ENCODE measurements around the gene OR8B2.

- TF ChIP-seq, protein P1, sequence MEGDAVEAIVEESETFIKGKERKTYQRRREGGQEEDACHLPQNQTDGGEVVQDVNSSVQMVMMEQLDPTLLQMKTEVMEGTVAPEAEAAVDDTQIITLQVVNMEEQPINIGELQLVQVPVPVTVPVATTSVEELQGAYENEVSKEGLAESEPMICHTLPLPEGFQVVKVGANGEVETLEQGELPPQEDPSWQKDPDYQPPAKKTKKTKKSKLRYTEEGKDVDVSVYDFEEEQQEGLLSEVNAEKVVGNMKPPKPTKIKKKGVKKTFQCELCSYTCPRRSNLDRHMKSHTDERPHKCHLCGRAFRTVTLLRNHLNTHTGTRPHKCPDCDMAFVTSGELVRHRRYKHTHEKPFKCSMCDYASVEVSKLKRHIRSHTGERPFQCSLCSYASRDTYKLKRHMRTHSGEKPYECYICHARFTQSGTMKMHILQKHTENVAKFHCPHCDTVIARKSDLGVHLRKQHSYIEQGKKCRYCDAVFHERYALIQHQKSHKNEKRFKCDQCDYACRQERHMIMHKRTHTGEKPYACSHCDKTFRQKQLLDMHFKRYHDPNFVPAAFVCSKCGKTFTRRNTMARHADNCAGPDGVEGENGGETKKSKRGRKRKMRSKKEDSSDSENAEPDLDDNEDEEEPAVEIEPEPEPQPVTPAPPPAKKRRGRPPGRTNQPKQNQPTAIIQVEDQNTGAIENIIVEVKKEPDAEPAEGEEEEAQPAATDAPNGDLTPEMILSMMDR (IDR thresholded peaks at IDR 0.05) = no peak
- TF ChIP-seq POLR2A (IDR thresholded peaks at IDR 0.05; ENCODE audit: low read depth) (no peak), EP300 (IDR thresholded peaks at IDR 0.05) (no peak)
Measured at GRCh38 chr11:124424384-124424921, 40.2 kb upstream of the OR8B2 start, which contains the start of gene OR8B4.
